Heart left ventricle (tissue), 16 donors: Measurements from ENCODE around the gene AGR2. TPM values are rescaled to one million over a fixed set of nuclear protein-coding genes. Genes with fewer than 3 reads are reported as not detected.

Source experiments
- ATAC-seq, 4 donors: fragments of 200-7000 bp; cut with Tn5 transposase; one replicate each; pipeline ENCODE4 v1.9.1; 2020 to 2022; ENCODE audit warnings: moderate library complexity in 4 of 4, mild to moderate bottlenecking in 3 of 4, moderate number of reproducible peaks in 1 of 4
- DNase-seq, 5 donors: peaks; one replicate each; pipeline ENCODE4 v3.0.0-alpha.2; 2020
- H3K27ac ChIP-seq, 12 donors: fragments of 200-600 bp; sonication (generic) in 4 of 12; one replicate each; pipeline versions ENCODE4 v1.5.0 to v1.8.0; 2016 to 2022; ENCODE audit warnings: mild to moderate bottlenecking in 2 of 12
- H3K27me3 ChIP-seq, 9 donors: fragments of 200-600 bp; sonication (generic) in 2 of 9; one replicate each; pipeline versions ENCODE4 v1.5.1 to v1.8.0; 2016 to 2022; ENCODE audit warnings: mild to moderate bottlenecking in 3 of 9
- H3K36me3 ChIP-seq, 9 donors: fragments of 200-600 bp; sonication (generic) in 2 of 9; one replicate each; pipeline versions ENCODE4 v1.5.0 to v1.8.0; 2018 to 2022; ENCODE audit warnings: mild to moderate bottlenecking in 2 of 9
- H3K4me1 ChIP-seq, 12 donors: fragments of 200-600 bp; sonication (generic) in 4 of 12; one replicate each; pipeline versions ENCODE4 v1.5.0 to v1.8.0; 2016 to 2022; ENCODE audit warnings: mild to moderate bottlenecking in 3 of 12
- H3K4me3 ChIP-seq, 12 donors: fragments of 200-600 bp; sonication (generic) in 4 of 12; one replicate each; pipeline versions ENCODE4 v1.5.0 to v1.8.0; 2017 to 2022; ENCODE audit warnings: mild to moderate bottlenecking in 9 of 12, moderate library complexity in 4 of 12
- H3K9me3 ChIP-seq, 12 donors: fragments of 200-600 bp; sonication (generic) in 4 of 12; one replicate each; pipeline versions ENCODE4 v1.5.0 to v1.8.0; 2016 to 2022; ENCODE audit warnings: mild to moderate bottlenecking in 1 of 12
- CTCF ChIP-seq, 12 donors: fragments of 200-600 bp; sonication (generic) in 4 of 12; IDR thresholded peaks; one replicate each; pipeline versions ENCODE4 v1.5.0 to v1.8.0; 2018 to 2022; ENCODE audit warnings: antibody characterized with exemption in 12 of 12, mild to moderate bottlenecking in 5 of 12
- POLR2A ChIP-seq, 2 donors: fragments of 450-650 bp; IDR thresholded peaks; one replicate each; pipeline ENCODE4 v1.6.1; 2017; ENCODE audit warnings: antibody characterized with exemption in 2 of 2, mild to moderate bottlenecking in 2 of 2, moderate library complexity in 2 of 2
- WGBS, 4 donors: extraction: QIAGEN DNeasy Blood & Tissue Kit in 2 of 4; methylation state at CpG; one replicate each; pipeline versions ENCODE4 v1.1.5 to v1.1.7; 2013 to 2018; 5-methylcytosine and 5-hydroxymethylcytosine counted together
- intact Hi-C, 10 donors: fragments of 100-400 bp; cut with DNase I; formaldehyde crosslinking; loops; one replicate each; pipeline versions ENCODE4 v1.11.1 to v1.14.2; 2022
- polyA plus RNA-seq, 2 donors: library from polyadenylated mRNA; stranded (reverse); fragments of 200-250 nt; gene quantifications; one replicate each; pipeline ENCODE4 v1.2.3, GENCODE V29; 2013
- total RNA-seq, 9 donors: library from RNA; depleted of rRNA in 2 of 9; stranded (reverse); fragments of >200 nt in 2 of 9; fragmentation: NEBNext Ultra II Directional in 3 of 9; extraction: Animal tissue kit (Norgen Biotek cat#: 25700) in 3 of 9; gene quantifications; one replicate each; pipeline versions ENCODE4 v1.1.0 to v1.2.4, GENCODE V29; 2016 to 2023
- donor health status: ischemic (EF 13 %, LVEDD 7.1; RV severe dilation, severe dysfunction).
- donor health status: healthy with polysubstance abuse.
- donor health status: DM: no; HTN: yes; CAD: no.
- donor health status: DM: no; HTN: no; CAD: no.
- donor health status: ischemic (EF 25% LVEDD 6.9; RV normal size, moderate dysfunction).
- donor health status: ischemic (EF 25% LVEDD 5.7; RV mildly dilated, moderate dysfunction).
- donor health status: healthy.
- donor health status: DM: yes; HTN: yes; CAD: no.
- donor health status: ischemic (EF 35%, LVEDD 5.7; RV mildly dilated, moderate dysfunction).
- donor health status: nonischemic (EF 11% LVEDD 7.7; RV severe dilation, severe dysfunction).
- donor health status: DM: yes; HTN: yes; CAD: no.
- donor health status: PGD.
- donor health status: ischemic (EF 29% LVEDD 5.4; RV normal size, mild dysfunction).
- donor health status: nonischemic (EF 23%, LVEDD 6.1; RV moderate dilation, normal function).

The AGR2 gene
- total and polyA plus RNA-seq, 11 donors: 0.37 TPM; not detected in 10

- WGBS, 4 donors: 88 to 100% (median 96%) methylated on average over 2 of the region's 2 CpGs
- Histone ChIP-seq H3K4me1 (peaks cover 0 to 30% (median 0%) of the 10 kb centered on the region in 12 donors), H3K27ac (no peak overlapping the region), H3K27me3 (no peaks in the 10 kb centered on the region), H3K4me3 (no peak overlapping the region), H3K36me3 (no peaks in the 10 kb centered on the region), H3K9me3 (no peaks in the 10 kb centered on the region)
- intact Hi-C loops: no loop called here
- TF ChIP-seq POLR2A (IDR thresholded peaks at IDR 0.05) (no peak), CTCF (IDR thresholded peaks at IDR 0.05) (no peak)
- DNase-seq: no peak
- ATAC-seq: no peak
These were observed 10.2 kb upstream of the AGR2 start for GRCh38 chr7:16815001-16815400.

GRCh38 chr7:16813232-16813616 lies 8.4 kb upstream of the AGR2 start:
- TF ChIP-seq CTCF (IDR thresholded peaks at IDR 0.05): no peak
- no peak for TF ChIP-seq POLR2A (IDR thresholded peaks at IDR 0.05)
- 67 to 81% (median 76%) methylated on average over 3 of the region's 3 CpGs for WGBS, 4 donors
- intact Hi-C loops: no loop called here
- H3K9me3 ChIP-seq: no peaks in the 10 kb centered on the region
- peaks cover 0 to 30% (median 0%) of the 10 kb centered on the region in 12 donors for H3K4me1 ChIP-seq
- ATAC-seq (no peak), DNase-seq (no peak)
- no peak overlapping the region for H3K4me3 ChIP-seq
- H3K27me3 ChIP-seq: no peaks in the 10 kb centered on the region
- H3K36me3 ChIP-seq: no peaks in the 10 kb centered on the region
- no peak overlapping the region for H3K27ac ChIP-seq

GRCh38 chr7:16812542-16813231 lies 7.9 kb upstream of the AGR2 start:
- no peaks in the 10 kb centered on the region for H3K27me3 ChIP-seq
- H3K4me1 ChIP-seq: peaks cover 0 to 30% (median 0%) of the 10 kb centered on the region in 12 donors
- ATAC-seq (no peak), DNase-seq (no peak)
- WGBS, 4 donors: 82 to 88% (median 85%) methylated on average over 4 of the region's 4 CpGs
- H3K4me3 ChIP-seq: no peak overlapping the region
- intact Hi-C loops: no loop called here
- TF ChIP-seq POLR2A (IDR thresholded peaks at IDR 0.05) (no peak), CTCF (IDR thresholded peaks at IDR 0.05) (no peak)
- H3K36me3 ChIP-seq: no peaks in the 10 kb centered on the region
- no peaks in the 10 kb centered on the region for H3K9me3 ChIP-seq
- no peak overlapping the region for H3K27ac ChIP-seq

- DNase-seq: no peak
- no peaks in the 10 kb centered on the region for H3K9me3 ChIP-seq
- H3K27ac ChIP-seq: no peak overlapping the region
- WGBS, 4 donors: 84 to 90% (median 87%) methylated on average over 2 of the region's 2 CpGs
- no peaks in the 10 kb centered on the region for H3K36me3 ChIP-seq
- no peaks in the 10 kb centered on the region for H3K27me3 ChIP-seq
- H3K4me3 ChIP-seq: no peak overlapping the region
- no peak for ATAC-seq
- peaks cover 0 to 19% (median 0%) of the 10 kb centered on the region in 12 donors for H3K4me1 ChIP-seq
- intact Hi-C loops: no loop called here
- TF ChIP-seq POLR2A (IDR thresholded peaks at IDR 0.05) (no peak), CTCF (IDR thresholded peaks at IDR 0.05) (no peak)
These were observed 6.8 kb upstream of the AGR2 start for GRCh38 chr7:16811551-16811950.
